Measurements from ENCODE around the gene TBATA.

The TBATA gene

GRCh38 chr10:70832221-70832620 lies 47.0 kb upstream of the TBATA start:
- H3K36me3 Mint-ChIP-seq (ENCODE audit: low read depth): peaks cover 42% of the 10 kb centered on the region
- H3K4me3 Mint-ChIP-seq: no peak overlapping the region
- H3K27me3 Mint-ChIP-seq (ENCODE audit: low read depth): no peaks in the 10 kb centered on the region
- TF ChIP-seq CTCF (IDR thresholded peaks at IDR 0.05; ENCODE audit: unreplicated experiment in 3 of 3): no peak
- peaks cover 51% of the 10 kb centered on the region for H3K4me1 Mint-ChIP-seq
- H3K27ac Mint-ChIP-seq: no peak overlapping the region
- no peaks in the 10 kb centered on the region for H3K9me3 Mint-ChIP-seq

- H3K27ac Mint-ChIP-seq: peak overlapping the region in 2 of 3 experiments; percentile 11 to 60
- no peak overlapping the region for H3K4me3 Mint-ChIP-seq
- H3K9me3 Mint-ChIP-seq: no peaks in the 10 kb centered on the region
- no peaks in the 10 kb centered on the region for H3K27me3 Mint-ChIP-seq (ENCODE audit: low read depth)
- TF ChIP-seq CTCF (IDR thresholded peaks at IDR 0.05; ENCODE audit: unreplicated experiment in 3 of 3): no peak
- H3K36me3 Mint-ChIP-seq (ENCODE audit: low read depth): peaks cover 48% of the 10 kb centered on the region
- peaks cover 57% of the 10 kb centered on the region for H3K4me1 Mint-ChIP-seq
These were observed 45.0 kb upstream of the TBATA start for GRCh38 chr10:70830164-70830563.

GRCh38 chr10:70829543-70829942 lies 44.4 kb upstream of the TBATA start:
- Mint-ChIP-seq H3K27ac (peak overlapping the region; percentile 64 to 78 (median 70)), H3K27me3 (ENCODE audit: low read depth) (no peaks in the 10 kb centered on the region), H3K4me3 (peak overlapping the region in 1 of 3 experiments; percentile 70), H3K9me3 (no peaks in the 10 kb centered on the region), H3K36me3 (ENCODE audit: low read depth) (peaks cover 45% of the 10 kb centered on the region), H3K4me1 (peaks cover 53% of the 10 kb centered on the region)
- TF ChIP-seq CTCF (IDR thresholded peaks at IDR 0.05; ENCODE audit: unreplicated experiment in 3 of 3): no peak

GRCh38 chr10:70828923-70829322 lies 43.7 kb upstream of the TBATA start:
- Mint-ChIP-seq H3K9me3 (no peaks in the 10 kb centered on the region), H3K36me3 (ENCODE audit: low read depth) (peaks cover 41% of the 10 kb centered on the region), H3K27me3 (ENCODE audit: low read depth) (no peaks in the 10 kb centered on the region), H3K4me1 (peaks cover 47% of the 10 kb centered on the region), H3K27ac (peak overlapping the region in 2 of 3 experiments; percentile 70 to 78), H3K4me3 (no peak overlapping the region)
- TF ChIP-seq CTCF (IDR thresholded peaks at IDR 0.05; ENCODE audit: unreplicated experiment in 3 of 3): no peak

- no peak for TF ChIP-seq CTCF (IDR thresholded peaks at IDR 0.05; ENCODE audit: unreplicated experiment in 3 of 3)
- no peak overlapping the region for H3K4me3 Mint-ChIP-seq
- H3K27ac Mint-ChIP-seq: no peak overlapping the region
- H3K36me3 Mint-ChIP-seq (ENCODE audit: low read depth): peaks cover 42% of the 10 kb centered on the region
- peaks cover 30% of the 10 kb centered on the region for H3K4me1 Mint-ChIP-seq
- no peaks in the 10 kb centered on the region for H3K27me3 Mint-ChIP-seq (ENCODE audit: low read depth)
- H3K9me3 Mint-ChIP-seq: no peaks in the 10 kb centered on the region
These were observed 42.0 kb upstream of the TBATA start for GRCh38 chr10:70827086-70827757.

All from nephron (organoid).